B cell (primary cell): ENCODE data around the gene GSTA3. TPM values are rescaled to one million over a fixed set of nuclear protein-coding genes. Genes with fewer than 3 reads are reported as not detected.
"Not testable (repeated sequence)": the region's sequence is repeated elsewhere in the genome, so short reads cannot be mapped to it uniquely, and the experiment has no call there.

Source experiments
- ATAC-seq: fragments of 200-7000 bp; cut with Tn5 transposase; one replicate; pipeline ENCODE4 v1.10.0; 2021; ENCODE audit warnings: low read depth, mild to moderate bottlenecking, moderate number of reproducible peaks, moderate library complexity
- CTCF ChIA-PET: fragments of 350-600 bp; sonication (Branson Sonifier 250); formaldehyde crosslinking; loops from one replicate; lab custom pipeline; 2021; ENCODE audit warnings: antibody characterized with exemption, inconsistent platforms; lab: Charles Lee
- POLR2A ChIA-PET: fragments of 350-600 bp; sonication (Branson Sonifier 250); formaldehyde crosslinking; loops from one replicate; lab custom pipeline; 2021; ENCODE audit warnings: antibody characterized with exemption; lab: Charles Lee
- DNase-seq: peaks from one replicate; pipeline ENCODE4 v3.0.0; 2013
- H2AFZ ChIP-seq: 2 replicates; pipeline ENCODE4 v1.6.1; 2012; ENCODE audit warnings: mild to moderate bottlenecking, low read depth, low read length; ENCODE audit not compliant: insufficient read depth, poor library complexity, severe bottlenecking
- H3K27ac ChIP-seq, 2 donors: 1 replicate in 1 of 2; 2 replicates in 1 of 2; pipeline ENCODE4 v1.5.1; 2012 to 2013; ENCODE audit warnings: low read length in 2 of 2, mild to moderate bottlenecking in 2 of 2, moderate library complexity in 1 of 2
- H3K27me3 ChIP-seq, 4 experiments: fragments of 200-600 bp in 1 of 4; sonication (generic) in 1 of 4; replicated peaks in 1 of 4; 1 replicate in 2 of 4; 2 replicates in 2 of 4; pipeline versions ENCODE4 v1.6.1 to v1.7.0; 2013 to 2016; ENCODE audit warnings: low read length in 3 of 4, mild to moderate bottlenecking in 2 of 4, mixed read lengths in 1 of 4, moderate library complexity in 1 of 4; ENCODE audit not compliant: insufficient read depth in 4 of 4, control insufficient read depth in 3 of 4; ENCODE audit errors: control extremely low read depth in 1 of 4
- H3K36me3 ChIP-seq, 2 experiments: replicated peaks in 1 of 2; 1 replicate in 1 of 2; 2 replicates in 1 of 2; pipeline versions ENCODE4 v1.6.1 to v1.7.1; 2013; ENCODE audit warnings: low read length in 1 of 2; ENCODE audit not compliant: insufficient read depth in 2 of 2, control insufficient read depth in 1 of 2; ENCODE audit errors: control extremely low read depth in 1 of 2, extremely low read depth in 1 of 2
- H3K4me1 ChIP-seq, 2 donors: fragments of 200-600 bp in 1 of 2; sonication (generic) in 1 of 2; 1 replicate in 1 of 2; 2 replicates in 1 of 2; pipeline versions ENCODE4 v1.5.1 to v1.6.1; 2013 to 2017; ENCODE audit warnings: low read length in 2 of 2; ENCODE audit not compliant: control insufficient read depth in 2 of 2, insufficient read depth in 2 of 2
- H3K4me2 ChIP-seq: replicated peaks from 2 replicates; pipeline ENCODE3; 2012; ENCODE audit warnings: mild to moderate bottlenecking, low read depth, low read length; ENCODE audit not compliant: poor library complexity, severe bottlenecking
- H3K4me3 ChIP-seq, 5 experiments: fragments of 200-600 bp in 1 of 5; sonication (generic) in 1 of 5; 1 replicate in 3 of 5; 2 replicates in 2 of 5; pipeline versions ENCODE4 v1.5.1 to v1.7.0; 2011 to 2016; ENCODE audit warnings: low read length in 4 of 5, mild to moderate bottlenecking in 4 of 5, low read depth in 2 of 5, control low read depth in 1 of 5, moderate library complexity in 1 of 5; ENCODE audit not compliant: insufficient read depth in 1 of 5; ENCODE audit errors: control extremely low read depth in 1 of 5, extremely low read depth in 1 of 5
- H3K79me2 ChIP-seq: fragments of 200-600 bp; sonication (generic); one replicate; pipeline ENCODE4 v1.6.0; 2016; ENCODE audit warnings: low read length; ENCODE audit not compliant: control insufficient read depth, insufficient read depth
- H3K9ac ChIP-seq: fragments of 200-600 bp; sonication (generic); 2 replicates; pipeline ENCODE4 v1.6.1; 2017; ENCODE audit warnings: mild to moderate bottlenecking, low read length, moderate library complexity
- H3K9me3 ChIP-seq, 3 donors: one replicate each; pipeline versions ENCODE4 v1.6.1 to v1.7.1; 2013; ENCODE audit warnings: low read length in 2 of 3; ENCODE audit not compliant: control insufficient read depth in 2 of 3, insufficient read depth in 1 of 3; ENCODE audit errors: control extremely low read depth in 1 of 3
- H4K20me1 ChIP-seq: 2 replicates; pipeline ENCODE4 v1.6.0; 2012; ENCODE audit warnings: mild to moderate bottlenecking, low read length; ENCODE audit not compliant: insufficient read depth, control insufficient read depth, poor library complexity, severe bottlenecking
- H3K27ac Mint-ChIP-seq: one replicate; pipeline ENCODE4 v1.8.0; 2021; ENCODE audit warnings: mixed read lengths
- H3K27me3 Mint-ChIP-seq: one replicate; pipeline ENCODE4 v1.8.0; 2021; ENCODE audit warnings: mixed read lengths
- H3K4me1 Mint-ChIP-seq: one replicate; pipeline ENCODE4 v1.8.0; 2021; ENCODE audit warnings: mixed read lengths
- H3K4me3 Mint-ChIP-seq: one replicate; pipeline ENCODE4 v1.8.0; 2021; ENCODE audit warnings: mixed read lengths
- H3K9me3 Mint-ChIP-seq: one replicate; pipeline ENCODE4 v1.8.0; 2022; ENCODE audit warnings: mixed read lengths; ENCODE audit not compliant: insufficient read depth
- EZH2 ChIP-seq: IDR thresholded peaks from 2 replicates; pipeline ENCODE4 v1.6.1; 2012; ENCODE audit warnings: borderline replicate concordance, low read depth, mild to moderate bottlenecking, moderate library complexity, low read length; ENCODE audit not compliant: insufficient read depth, poor library complexity, severe bottlenecking
- WGBS: methylation state at CpG from one replicate; pipeline ENCODE4 v1.1.5; 2013; ENCODE audit warnings: missing lambda C conversion rate; ENCODE audit not compliant: insufficient coverage; 5-methylcytosine and 5-hydroxymethylcytosine counted together
- intact Hi-C: fragments of 100-400 bp; cut with micrococcal nuclease; formaldehyde crosslinking; loops from one replicate; pipeline ENCODE4 v1.10.0; 2022
- polyA plus RNA-seq: library from polyadenylated mRNA; depleted of rRNA; stranded (reverse); fragments of >200 nt; gene quantifications from 2 replicates; pipeline ENCODE4 v1.2.3, GENCODE V29; 2012
- total RNA-seq, 2 donors: library from RNA; stranded (reverse); fragments of 120-200 nt in 1 of 2; gene quantifications; 1 replicate in 1 of 2; 2 replicates in 1 of 2; pipeline versions ENCODE4 v1.2.3 to v1.2.4, GENCODE V29; 2013 to 2022
- TF ChIP-seq, protein P1 (sequence below): fragments of 200-600 bp; IDR thresholded peaks from one replicate; pipeline ENCODE4 v1.8.0; 2022; ENCODE audit warnings: antibody characterized with exemption, mild to moderate bottlenecking

Gene GSTA3
- total and polyA plus RNA-seq, 2 donors (not counting 1 experiment from before 2014, with no cell fraction given), result not detected

DNA sequence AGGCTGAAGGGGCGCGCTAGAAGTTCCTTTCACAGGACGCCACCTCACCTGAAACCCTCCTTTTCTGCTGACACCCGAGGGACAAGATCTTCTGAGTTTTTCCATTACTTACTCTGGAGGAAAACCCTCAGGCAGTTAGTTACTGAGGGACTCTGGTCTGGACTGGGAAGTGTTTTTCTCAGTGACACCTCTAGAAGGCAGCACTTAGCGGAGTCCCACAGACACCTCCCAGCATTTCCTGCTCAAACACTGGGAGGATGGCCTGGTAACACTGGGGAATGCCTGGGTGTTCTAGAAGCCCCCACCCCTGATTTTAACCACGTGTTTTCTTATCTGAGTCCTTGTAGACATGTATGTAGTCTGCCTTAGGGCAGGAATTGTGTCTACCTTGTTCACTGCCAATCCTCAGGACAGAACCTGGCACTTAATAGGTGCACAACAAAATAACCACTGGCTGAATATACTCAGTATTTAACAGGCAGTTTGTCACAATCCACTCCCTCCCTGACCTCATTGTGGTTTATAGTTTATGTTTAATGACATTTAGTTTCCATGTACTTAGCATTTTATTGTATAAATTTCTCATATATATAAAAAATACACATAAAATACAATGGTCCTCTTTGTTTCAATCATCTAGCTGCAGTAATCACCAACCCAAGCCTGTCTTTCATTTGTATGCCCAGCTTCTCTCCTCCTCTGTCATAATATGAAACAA lies 4.8 kb downstream of the GSTA3 start:
- CTCF ChIA-PET, result no interaction called here

DNA sequence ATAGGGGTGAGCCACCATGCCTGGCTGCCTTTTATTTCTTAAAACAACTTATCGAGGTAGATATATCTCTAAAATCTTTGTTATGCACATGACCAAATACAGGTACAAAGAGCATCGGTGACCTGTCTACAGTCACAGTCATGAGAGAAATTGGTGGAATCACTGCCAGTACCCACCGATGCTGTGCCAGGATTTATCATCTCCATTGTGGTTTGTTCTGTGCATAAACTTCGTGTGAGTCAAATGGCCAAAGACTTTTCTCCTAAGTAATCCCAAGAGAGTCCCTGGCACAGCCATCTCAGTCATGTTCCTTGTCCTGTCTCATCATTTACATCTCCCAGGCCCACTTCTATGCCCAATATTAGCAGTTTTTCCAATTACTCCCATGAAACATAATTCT lies 9.0 kb downstream of the GSTA3 start:
- ATAC-seq (no peak), DNase-seq (no peak)
- no peaks in the 10 kb centered on the region for H3K9me3 Mint-ChIP-seq
- TF ChIP-seq, protein P1, sequence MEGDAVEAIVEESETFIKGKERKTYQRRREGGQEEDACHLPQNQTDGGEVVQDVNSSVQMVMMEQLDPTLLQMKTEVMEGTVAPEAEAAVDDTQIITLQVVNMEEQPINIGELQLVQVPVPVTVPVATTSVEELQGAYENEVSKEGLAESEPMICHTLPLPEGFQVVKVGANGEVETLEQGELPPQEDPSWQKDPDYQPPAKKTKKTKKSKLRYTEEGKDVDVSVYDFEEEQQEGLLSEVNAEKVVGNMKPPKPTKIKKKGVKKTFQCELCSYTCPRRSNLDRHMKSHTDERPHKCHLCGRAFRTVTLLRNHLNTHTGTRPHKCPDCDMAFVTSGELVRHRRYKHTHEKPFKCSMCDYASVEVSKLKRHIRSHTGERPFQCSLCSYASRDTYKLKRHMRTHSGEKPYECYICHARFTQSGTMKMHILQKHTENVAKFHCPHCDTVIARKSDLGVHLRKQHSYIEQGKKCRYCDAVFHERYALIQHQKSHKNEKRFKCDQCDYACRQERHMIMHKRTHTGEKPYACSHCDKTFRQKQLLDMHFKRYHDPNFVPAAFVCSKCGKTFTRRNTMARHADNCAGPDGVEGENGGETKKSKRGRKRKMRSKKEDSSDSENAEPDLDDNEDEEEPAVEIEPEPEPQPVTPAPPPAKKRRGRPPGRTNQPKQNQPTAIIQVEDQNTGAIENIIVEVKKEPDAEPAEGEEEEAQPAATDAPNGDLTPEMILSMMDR, result no peak
- TF ChIP-seq EZH2, result no peak
- Histone ChIP-seq H3K27me3 (no peaks in the 10 kb centered on the region), H4K20me1 (no peaks in the 10 kb centered on the region), H3K9me3 (peaks cover 0 to 6% (median 0%) of the 10 kb centered on the region in 3 donors), H3K27ac (no peak overlapping the region), H3K4me1 (no peaks in the 10 kb centered on the region), H3K79me2 (no peaks in the 10 kb centered on the region), H3K9ac (no peak overlapping the region), H3K4me2 (no peak overlapping the region), H3K36me3 (no peaks in the 10 kb centered on the region), H3K4me3 (no peak overlapping the region), H2AFZ (no peak overlapping the region)
- no peak overlapping the region for H3K27ac Mint-ChIP-seq
- WGBS, result 89% methylated on average over 3 of the region's 4 CpGs
- peaks cover 17% of the 10 kb centered on the region for H3K27me3 Mint-ChIP-seq
- intact Hi-C loops, result no loop called here
- POLR2A ChIA-PET, result no interaction called here
- H3K4me1 Mint-ChIP-seq, result no peaks in the 10 kb centered on the region
- H3K4me3 Mint-ChIP-seq, result no peak overlapping the region
- CTCF ChIA-PET, result no interaction called here

More for the DNA sequence above, 4.8 kb downstream of the GSTA3 start:
- H3K4me1 Mint-ChIP-seq, result no peaks in the 10 kb centered on the region
- H3K79me2 ChIP-seq, result no peaks in the 10 kb centered on the region
- H3K27me3 Mint-ChIP-seq, result peaks cover 17% of the 10 kb centered on the region
- DNase-seq (no peak), ATAC-seq (no peak)
- H3K9ac ChIP-seq, result no peak overlapping the region
- no peaks in the 10 kb centered on the region for H3K4me1 ChIP-seq
- H3K36me3 ChIP-seq, result no peaks in the 10 kb centered on the region
- WGBS, result 84% methylated on average over 4 of the region's 6 CpGs
- POLR2A ChIA-PET, result no interaction called here
- H3K27ac ChIP-seq, result no peak overlapping the region
- no peaks in the 10 kb centered on the region for H3K27me3 ChIP-seq
- intact Hi-C loops, result no loop called here
- H3K27ac Mint-ChIP-seq, result no peak overlapping the region
- no peaks in the 10 kb centered on the region for H4K20me1 ChIP-seq
- TF ChIP-seq, protein P1, result no peak
- no peak for TF ChIP-seq EZH2
- H3K4me3 Mint-ChIP-seq, result no peak overlapping the region
- H3K9me3 Mint-ChIP-seq, result no peaks in the 10 kb centered on the region
- H3K4me2 ChIP-seq, result no peak overlapping the region
- H3K4me3 ChIP-seq, result no peak overlapping the region
- no peaks in the 10 kb centered on the region for H3K9me3 ChIP-seq
- no peak overlapping the region for H2AFZ ChIP-seq

DNA sequence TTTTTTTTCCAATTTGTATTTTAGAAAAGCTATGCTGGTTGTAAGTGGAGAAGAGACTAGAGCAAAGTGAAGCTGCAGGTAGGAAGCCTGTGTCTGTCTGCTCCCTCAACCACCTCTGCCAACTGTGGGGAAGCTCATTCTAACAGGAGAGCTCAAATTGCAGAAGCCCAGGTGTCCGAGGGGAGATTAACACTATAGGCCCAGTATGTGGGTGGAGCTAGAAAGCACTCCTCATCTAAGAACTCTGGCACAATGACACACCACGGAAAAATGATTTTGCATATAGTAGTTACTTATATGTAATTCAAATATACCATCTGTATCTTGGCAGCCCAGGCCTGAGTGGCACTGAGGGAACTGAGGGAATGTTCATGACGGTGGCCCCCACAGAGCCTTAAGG lies 13.7 kb downstream of the GSTA3 start:
- POLR2A ChIA-PET, H3K4me3 ChIP-seq, intact Hi-C loops, H3K9me3 ChIP-seq, H3K36me3 ChIP-seq, CTCF ChIA-PET, H3K4me3 Mint-ChIP-seq, DNase-seq, ATAC-seq, H3K79me2 ChIP-seq, H3K4me1 Mint-ChIP-seq, H3K4me2 ChIP-seq, H3K27me3 ChIP-seq, H3K9ac ChIP-seq, H3K27ac ChIP-seq, H2AFZ ChIP-seq, H4K20me1 ChIP-seq, H3K27ac Mint-ChIP-seq, H3K4me1 ChIP-seq, H3K9me3 Mint-ChIP-seq: not testable (repeated sequence)
- H3K27me3 Mint-ChIP-seq, result peaks cover 12% of the 10 kb centered on the region
- WGBS, result no CpG with 5 or more reads among the region's 3 CpGs
